Measurements from ENCODE around the gene CENPH. TPM values are rescaled to one million over a fixed set of nuclear protein-coding genes. Genes with fewer than 3 reads are reported as not detected.
"Not testable (repeated sequence)": the region's sequence is repeated elsewhere in the genome, so short reads cannot be mapped to it uniquely, and the experiment has no call there.

Gene CENPH, protein sequence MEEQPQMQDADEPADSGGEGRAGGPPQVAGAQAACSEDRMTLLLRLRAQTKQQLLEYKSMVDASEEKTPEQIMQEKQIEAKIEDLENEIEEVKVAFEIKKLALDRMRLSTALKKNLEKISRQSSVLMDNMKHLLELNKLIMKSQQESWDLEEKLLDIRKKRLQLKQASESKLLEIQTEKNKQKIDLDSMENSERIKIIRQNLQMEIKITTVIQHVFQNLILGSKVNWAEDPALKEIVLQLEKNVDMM
- polyA plus RNA-seq (2011; rRNA removed) = 6.0 and 7.4 TPM in 2 replicates
- polyA minus RNA-seq (2011; rRNA and poly(A)+ RNA removed) = 0.98 and 1.00 TPM in 2 replicates

DNA sequence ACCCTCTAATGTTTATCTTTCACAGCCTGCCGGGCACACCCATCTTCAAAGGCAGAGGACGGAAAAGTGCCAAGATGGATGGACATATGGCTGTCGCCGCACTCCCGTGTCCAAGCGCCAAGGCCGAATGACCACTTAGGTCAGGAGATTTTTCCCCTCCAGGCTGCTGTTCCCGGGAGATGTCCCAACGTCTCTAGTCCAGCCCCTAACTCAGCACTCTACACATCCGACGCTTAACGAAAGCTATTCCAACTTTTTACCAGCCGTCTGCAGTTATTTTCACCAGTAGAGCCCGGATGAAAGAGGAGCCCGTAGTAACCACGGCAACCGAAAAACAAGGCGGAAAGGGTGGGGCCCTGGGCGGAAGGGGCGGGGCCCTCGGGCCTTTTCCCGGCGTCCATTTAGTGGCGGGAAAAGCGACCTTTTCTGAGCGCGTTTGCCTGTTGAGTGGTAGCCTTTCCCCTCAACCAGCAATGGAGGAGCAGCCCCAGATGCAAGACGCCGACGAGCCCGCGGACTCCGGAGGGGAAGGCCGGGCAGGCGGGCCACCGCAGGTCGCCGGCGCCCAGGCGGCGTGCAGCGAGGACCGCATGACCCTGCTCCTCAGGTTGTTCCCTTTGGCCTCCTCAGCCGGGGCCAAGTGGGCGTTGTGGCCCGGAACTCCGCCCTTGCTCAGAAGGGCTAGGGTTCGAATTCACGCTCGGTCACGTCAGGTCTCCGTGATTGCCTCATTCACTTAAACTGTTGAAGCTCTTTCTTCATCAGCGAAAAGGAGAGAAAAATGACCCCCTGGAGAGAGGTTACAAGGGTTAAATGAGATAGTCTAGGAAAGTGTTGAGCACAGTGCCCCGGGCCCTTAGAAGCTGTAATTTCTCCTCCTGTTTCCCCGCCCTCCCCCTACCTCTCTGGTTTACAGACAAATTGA is at the start of gene CENPH:
CENPH (plus strand) TSS at position 422 of the 925 bp plus-strand sequence; CDS start at position 474, 52 bp downstream.
- H3K36me3 ChIP-seq (ENCODE audit: control insufficient read depth, insufficient read depth, low read length) = no peaks in the 10 kb centered on the region
- no peak for TF ChIP-seq CTCF (IDR thresholded peaks at IDR 0.05; ENCODE audit: insufficient read depth, low read depth, low read length)
- H3K4me3 ChIP-seq (ENCODE audit: low read depth, low read length) = peak within 1 kb of the TSS; percentile 67
- CTCF ChIA-PET = interaction anchor here (1.1 kb wide), 1 partner anchor 40 kb away, joined by 3 read pairs; no protein-coding TSS in a partner anchor
- POLR2A ChIA-PET = interaction anchor here (0.8 kb wide), 1 partner anchor 46 kb away, joined by 3 read pairs; no protein-coding TSS in a partner anchor
- DNase-seq (ENCODE audit: low read depth) = peak; percentile 57
- H3K27me3 ChIP-seq (ENCODE audit: control insufficient read depth, insufficient read depth, low read length) = no peaks in the 10 kb centered on the region

DNA sequence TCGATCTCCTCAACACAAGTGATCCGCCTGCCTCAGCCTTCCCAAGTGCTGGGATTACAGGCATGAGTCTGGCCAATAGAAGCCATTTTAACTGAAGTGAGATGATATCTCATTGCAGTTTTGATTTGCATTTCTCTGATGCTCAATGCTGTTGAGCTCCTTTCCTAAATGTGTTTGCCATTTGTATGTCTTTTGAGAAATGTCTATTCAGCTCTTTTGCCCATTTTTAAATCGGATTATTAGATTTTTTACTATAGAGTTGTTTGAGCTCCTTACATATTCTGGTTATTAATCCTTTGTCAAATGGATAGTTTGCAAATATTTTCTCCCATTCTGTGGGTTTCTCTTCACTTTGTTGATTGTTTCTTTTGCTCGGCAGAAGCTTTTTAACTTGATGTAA is 49.1 kb upstream of the CENPH start:
- H3K27me3 ChIP-seq (ENCODE audit: control insufficient read depth, insufficient read depth, low read length); CTCF ChIA-PET; H3K36me3 ChIP-seq (ENCODE audit: control insufficient read depth, insufficient read depth, low read length); POLR2A ChIA-PET; H3K4me3 ChIP-seq (ENCODE audit: low read depth, low read length); DNase-seq (ENCODE audit: low read depth): not testable (repeated sequence)

DNA sequence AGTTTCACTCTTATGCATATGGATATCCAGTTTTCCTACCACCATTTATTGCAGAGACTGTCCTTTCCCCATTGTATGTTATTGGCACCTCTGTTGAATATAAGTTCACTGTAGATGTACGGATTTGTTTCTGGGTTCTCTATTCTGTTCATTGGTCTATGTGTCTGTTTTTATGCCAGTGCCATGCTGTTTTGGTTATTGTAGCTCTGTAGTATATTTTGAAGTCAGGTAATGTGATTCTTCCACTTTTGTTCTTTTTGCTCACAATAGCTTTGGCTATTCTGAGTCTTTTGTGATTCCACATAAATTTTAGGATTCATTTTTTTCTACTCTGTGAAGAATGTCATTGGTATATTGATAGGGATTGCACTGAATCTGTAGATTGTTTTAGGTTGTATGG is 48.6 kb upstream of the CENPH start:
- ChIA-PET CTCF (no interaction called here), POLR2A (interaction anchor here (0.7 kb wide), 1 partner anchor 26 kb away, joined by 3 read pairs; the partner anchor contains the start of gene CCNB1)
- Histone ChIP-seq H3K4me3 (ENCODE audit: low read depth, low read length) (no peak overlapping the region), H3K27me3 (ENCODE audit: control insufficient read depth, insufficient read depth, low read length) (no peaks in the 10 kb centered on the region), H3K36me3 (ENCODE audit: control insufficient read depth, insufficient read depth, low read length) (no peaks in the 10 kb centered on the region)
- no peak for DNase-seq (ENCODE audit: low read depth)
- no peak for TF ChIP-seq CTCF (IDR thresholded peaks at IDR 0.05; ENCODE audit: insufficient read depth, low read depth, low read length)

GRCh38 chr5:69148576-69148975 is 40.8 kb upstream of the CENPH start:
- CTCF ChIA-PET = interaction anchor here (1.0 kb wide), 1 partner anchor 10 kb away, joined by 4 read pairs; no protein-coding TSS in a partner anchor
- POLR2A ChIA-PET = not testable (repeated sequence)

DNA sequence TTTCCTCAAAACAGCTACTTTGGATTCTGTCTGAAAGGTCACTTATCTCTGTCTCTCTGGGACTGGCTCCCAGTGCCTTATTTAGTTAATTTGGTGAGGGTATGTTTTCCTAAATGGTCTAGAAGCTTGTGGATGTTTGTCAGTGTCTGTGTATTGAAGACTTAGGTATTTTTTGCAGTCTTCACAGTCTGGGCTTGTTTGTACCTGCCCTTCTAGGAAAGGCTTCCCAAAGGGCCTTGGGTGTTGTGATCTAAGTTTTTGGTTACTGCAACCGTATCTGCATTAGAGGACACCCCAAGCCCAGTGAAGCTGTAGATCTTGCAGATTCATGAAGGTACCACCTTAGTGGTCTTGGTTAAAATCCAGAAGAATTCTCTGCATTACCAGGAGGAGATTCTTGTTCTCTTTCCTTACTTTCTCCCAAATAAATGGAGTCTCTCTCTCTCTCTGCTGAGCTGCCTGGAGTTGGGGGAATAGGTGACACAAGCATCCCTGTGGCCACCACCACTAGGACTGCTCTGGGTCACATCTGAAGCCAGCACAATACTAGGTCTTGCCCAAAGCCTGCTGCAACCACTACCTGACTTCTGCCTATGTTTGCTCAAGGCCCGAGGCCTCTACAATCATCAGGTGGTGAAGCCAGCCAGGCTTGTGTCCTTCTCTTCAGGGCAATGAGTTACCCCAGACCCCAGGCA is 40.3 kb upstream of the CENPH start:
- Histone ChIP-seq H3K4me3 (ENCODE audit: low read depth, low read length) (no peak overlapping the region), H3K36me3 (ENCODE audit: control insufficient read depth, insufficient read depth, low read length) (no peaks in the 10 kb centered on the region), H3K27me3 (ENCODE audit: control insufficient read depth, insufficient read depth, low read length) (no peaks in the 10 kb centered on the region)
- CTCF ChIA-PET = interaction anchor here (1.0 to 1.1 kb wide), 2 partner anchors 10 to 40 kb away, joined by 3 to 4 read pairs; partner anchors contain the start of gene CENPH
- no peak for TF ChIP-seq CTCF (IDR thresholded peaks at IDR 0.05; ENCODE audit: insufficient read depth, low read depth, low read length)
- DNase-seq (ENCODE audit: low read depth) = no peak
- POLR2A ChIA-PET = no interaction called here

More at GRCh38 chr5:69148576-69148975, 40.8 kb upstream of the CENPH start:
- DNase-seq (ENCODE audit: low read depth); H3K27me3 ChIP-seq (ENCODE audit: control insufficient read depth, insufficient read depth, low read length); H3K36me3 ChIP-seq (ENCODE audit: control insufficient read depth, insufficient read depth, low read length); H3K4me3 ChIP-seq (ENCODE audit: low read depth, low read length): not testable (repeated sequence)

Measured in BJ (cell line).